ENCODE measurements around the gene GSG1L. TPM values are rescaled to one million over a fixed set of nuclear protein-coding genes. Genes with fewer than 3 reads are reported as not detected.

GSG1L gene
- total and polyA plus RNA-seq, 9 of the 15 experiments (the other 6 are each of a cell fraction or from before 2014, with no cell fraction given), result not detected

DNA sequence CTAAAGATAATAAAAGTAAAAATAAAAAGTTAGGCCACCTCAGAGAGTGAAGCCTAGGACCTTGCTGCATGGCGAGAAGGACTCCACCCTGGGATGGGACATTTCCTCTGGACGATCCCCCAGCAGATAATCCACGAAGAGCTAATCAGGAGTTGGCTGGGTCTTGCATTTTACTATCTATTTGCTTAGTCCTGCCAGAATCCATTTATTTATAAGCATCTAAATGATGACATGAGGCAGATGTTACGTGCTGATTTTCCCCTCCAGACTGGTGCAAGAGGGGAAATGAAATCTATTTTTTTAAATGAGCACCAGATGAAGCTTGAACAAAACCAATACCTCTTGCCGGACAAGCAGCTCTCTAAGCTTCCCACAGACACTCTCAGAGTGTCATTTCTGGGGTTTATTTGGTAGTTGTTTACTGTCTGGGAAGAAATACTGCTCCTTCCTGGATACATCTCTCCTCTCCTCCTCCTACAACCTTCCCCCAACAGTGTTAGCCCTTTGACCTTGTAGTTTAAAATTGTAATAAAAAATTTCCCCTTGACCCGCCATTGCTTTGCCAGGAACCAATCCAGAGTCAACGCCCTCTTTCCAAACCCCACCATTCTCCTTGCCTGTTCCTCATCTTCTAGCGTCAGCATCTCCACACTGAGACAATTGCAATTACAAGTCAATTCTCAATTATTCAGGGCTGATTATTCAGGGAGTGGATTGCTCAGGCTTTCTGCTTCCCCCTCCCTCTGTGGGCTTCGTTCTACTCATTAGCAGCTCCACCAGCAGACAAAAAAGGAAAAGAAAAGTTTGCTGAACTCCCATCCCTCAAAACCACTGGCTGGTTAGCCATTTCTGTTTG lies 63.0 kb downstream of the GSG1L start:
- H3K4me3 ChIP-seq, result no peak overlapping the region
- intact Hi-C loops (cut with micrococcal nuclease) (no loop called here), in situ Hi-C loops (cut with MboI) (no loop called here)
- H3K4me1 ChIP-seq (replicated peaks in 1 of 2; ENCODE audit: control insufficient read depth in 2 of 2, insufficient read depth in 2 of 2, low read length in 2 of 2), result no peaks in the 10 kb centered on the region; a peak in 1 of 5 replicates
- DNase-seq (ENCODE audit: extremely low read depth in 1 of 4, low spot score in 3 of 4) (no peak), ATAC-seq (no peak), FAIRE-seq (no peak)
- WGBS (ENCODE audit: insufficient coverage, low coverage, missing lambda C conversion rate), result 3% methylated on average over 9 of the region's 9 CpGs
- POLR2A ChIA-PET, result interaction anchor here (0.8 kb wide), 2 partner anchors 14 to 19 kb away, joined by 3 to 5 read pairs; no protein-coding TSS in a partner anchor
- H3K27ac ChIP-seq (ENCODE audit: extremely low read depth, low read depth, low read length), result no peak overlapping the region
- BruUV-seq (replicated peaks), result no TSS peak
- no peak overlapping the region for H2AFZ ChIP-seq (ENCODE audit: low read depth, low read length)
- CTCF ChIA-PET (ENCODE audit: low intra/inter-chr PET ratio), result no interaction called here
- no peaks in the 10 kb centered on the region for H3K9me1 ChIP-seq (ENCODE audit: control insufficient read depth, insufficient read depth, low read length)
- no peaks in the 10 kb centered on the region for H3K36me3 ChIP-seq (ENCODE audit: control insufficient read depth, insufficient read depth, low read length)
- no peak overlapping the region for H3K9ac ChIP-seq (ENCODE audit: insufficient read depth in 1 of 2, low read depth in 2 of 2, low read length in 2 of 2)
- H3K4me2 ChIP-seq (ENCODE audit: insufficient read depth, low read length), result no peak overlapping the region
- peaks cover under 1 to 18% of the 10 kb centered on the region in 2 experiments; a peak in 2 of 5 replicates for H3K27me3 ChIP-seq (ENCODE audit: control insufficient read depth in 2 of 2, insufficient read depth in 2 of 2, low read length in 2 of 2)
- H4K20me1 ChIP-seq (replicated peaks; ENCODE audit: control insufficient read depth, insufficient read depth, low read length), result no peaks in the 10 kb centered on the region
- H3K9me3 ChIP-seq (replicated peaks; ENCODE audit: control insufficient read depth, insufficient read depth, low read depth, low read length), result no peaks in the 10 kb centered on the region
- H3K79me2 ChIP-seq (ENCODE audit: control insufficient read depth, insufficient read depth, low read length), result no peaks in the 10 kb centered on the region
- no peak for TF ChIP-seq PRPF4 (IDR thresholded peaks at IDR 0.05; ENCODE audit: insufficient read depth, low read depth, low read length, poor library complexity, severe bottlenecking)
- no peak for TF ChIP-seq FOS (IDR thresholded peaks at IDR 0.05; ENCODE audit: extremely low read depth, insufficient read length)
- TF ChIP-seq, protein P1, sequence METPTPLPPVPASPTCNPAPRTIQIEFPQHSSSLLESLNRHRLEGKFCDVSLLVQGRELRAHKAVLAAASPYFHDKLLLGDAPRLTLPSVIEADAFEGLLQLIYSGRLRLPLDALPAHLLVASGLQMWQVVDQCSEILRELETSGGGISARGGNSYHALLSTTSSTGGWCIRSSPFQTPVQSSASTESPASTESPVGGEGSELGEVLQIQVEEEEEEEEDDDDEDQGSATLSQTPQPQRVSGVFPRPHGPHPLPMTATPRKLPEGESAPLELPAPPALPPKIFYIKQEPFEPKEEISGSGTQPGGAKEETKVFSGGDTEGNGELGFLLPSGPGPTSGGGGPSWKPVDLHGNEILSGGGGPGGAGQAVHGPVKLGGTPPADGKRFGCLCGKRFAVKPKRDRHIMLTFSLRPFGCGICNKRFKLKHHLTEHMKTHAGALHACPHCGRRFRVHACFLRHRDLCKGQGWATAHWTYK (CRISPR knock-in tag; IDR thresholded peaks at IDR 0.05), result no peak
- no peak for TF ChIP-seq MAFK (IDR thresholded peaks at IDR 0.05; ENCODE audit: low read length)
- TF ChIP-seq ASH1L (IDR thresholded peaks at IDR 0.05; ENCODE audit: borderline replicate concordance, low read depth, partially characterized antibody), result no peak
- TF ChIP-seq ZNF124 (CRISPR knock-in tag; IDR thresholded peaks at IDR 0.05), result no peak
- TF ChIP-seq HMG20A (CRISPR knock-in tag; conservative IDR thresholded peaks at IDR 0.05), result no peak
- no peak for TF ChIP-seq ARID2 (IDR thresholded peaks at IDR 0.05)
- TF ChIP-seq, protein P2, sequence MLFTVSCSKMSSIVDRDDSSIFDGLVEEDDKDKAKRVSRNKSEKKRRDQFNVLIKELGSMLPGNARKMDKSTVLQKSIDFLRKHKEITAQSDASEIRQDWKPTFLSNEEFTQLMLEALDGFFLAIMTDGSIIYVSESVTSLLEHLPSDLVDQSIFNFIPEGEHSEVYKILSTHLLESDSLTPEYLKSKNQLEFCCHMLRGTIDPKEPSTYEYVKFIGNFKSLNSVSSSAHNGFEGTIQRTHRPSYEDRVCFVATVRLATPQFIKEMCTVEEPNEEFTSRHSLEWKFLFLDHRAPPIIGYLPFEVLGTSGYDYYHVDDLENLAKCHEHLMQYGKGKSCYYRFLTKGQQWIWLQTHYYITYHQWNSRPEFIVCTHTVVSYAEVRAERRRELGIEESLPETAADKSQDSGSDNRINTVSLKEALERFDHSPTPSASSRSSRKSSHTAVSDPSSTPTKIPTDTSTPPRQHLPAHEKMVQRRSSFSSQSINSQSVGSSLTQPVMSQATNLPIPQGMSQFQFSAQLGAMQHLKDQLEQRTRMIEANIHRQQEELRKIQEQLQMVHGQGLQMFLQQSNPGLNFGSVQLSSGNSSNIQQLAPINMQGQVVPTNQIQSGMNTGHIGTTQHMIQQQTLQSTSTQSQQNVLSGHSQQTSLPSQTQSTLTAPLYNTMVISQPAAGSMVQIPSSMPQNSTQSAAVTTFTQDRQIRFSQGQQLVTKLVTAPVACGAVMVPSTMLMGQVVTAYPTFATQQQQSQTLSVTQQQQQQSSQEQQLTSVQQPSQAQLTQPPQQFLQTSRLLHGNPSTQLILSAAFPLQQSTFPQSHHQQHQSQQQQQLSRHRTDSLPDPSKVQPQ (CRISPR knock-in tag; IDR thresholded peaks at IDR 0.05; ENCODE audit: borderline replicate concordance), result no peak
- no peak for TF ChIP-seq RB1 (IDR thresholded peaks at IDR 0.05; ENCODE audit: low read depth)
- TF ChIP-seq SMARCB1 (IDR thresholded peaks at IDR 0.05; ENCODE audit: insufficient read length, low read depth), result no peak
- TF ChIP-seq, protein P3, sequence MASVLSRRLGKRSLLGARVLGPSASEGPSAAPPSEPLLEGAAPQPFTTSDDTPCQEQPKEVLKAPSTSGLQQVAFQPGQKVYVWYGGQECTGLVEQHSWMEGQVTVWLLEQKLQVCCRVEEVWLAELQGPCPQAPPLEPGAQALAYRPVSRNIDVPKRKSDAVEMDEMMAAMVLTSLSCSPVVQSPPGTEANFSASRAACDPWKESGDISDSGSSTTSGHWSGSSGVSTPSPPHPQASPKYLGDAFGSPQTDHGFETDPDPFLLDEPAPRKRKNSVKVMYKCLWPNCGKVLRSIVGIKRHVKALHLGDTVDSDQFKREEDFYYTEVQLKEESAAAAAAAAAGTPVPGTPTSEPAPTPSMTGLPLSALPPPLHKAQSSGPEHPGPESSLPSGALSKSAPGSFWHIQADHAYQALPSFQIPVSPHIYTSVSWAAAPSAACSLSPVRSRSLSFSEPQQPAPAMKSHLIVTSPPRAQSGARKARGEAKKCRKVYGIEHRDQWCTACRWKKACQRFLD (CRISPR knock-in tag; IDR thresholded peaks at IDR 0.05), result no peak
- TF ChIP-seq, protein P4, sequence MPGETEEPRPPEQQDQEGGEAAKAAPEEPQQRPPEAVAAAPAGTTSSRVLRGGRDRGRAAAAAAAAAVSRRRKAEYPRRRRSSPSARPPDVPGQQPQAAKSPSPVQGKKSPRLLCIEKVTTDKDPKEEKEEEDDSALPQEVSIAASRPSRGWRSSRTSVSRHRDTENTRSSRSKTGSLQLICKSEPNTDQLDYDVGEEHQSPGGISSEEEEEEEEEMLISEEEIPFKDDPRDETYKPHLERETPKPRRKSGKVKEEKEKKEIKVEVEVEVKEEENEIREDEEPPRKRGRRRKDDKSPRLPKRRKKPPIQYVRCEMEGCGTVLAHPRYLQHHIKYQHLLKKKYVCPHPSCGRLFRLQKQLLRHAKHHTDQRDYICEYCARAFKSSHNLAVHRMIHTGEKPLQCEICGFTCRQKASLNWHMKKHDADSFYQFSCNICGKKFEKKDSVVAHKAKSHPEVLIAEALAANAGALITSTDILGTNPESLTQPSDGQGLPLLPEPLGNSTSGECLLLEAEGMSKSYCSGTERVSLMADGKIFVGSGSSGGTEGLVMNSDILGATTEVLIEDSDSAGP (CRISPR knock-in tag; IDR thresholded peaks at IDR 0.05), result no peak
- no peak for TF ChIP-seq HIVEP1 (CRISPR knock-in tag; IDR thresholded peaks at IDR 0.05)
- no peak for TF ChIP-seq ZNF695 (CRISPR knock-in tag; IDR thresholded peaks at IDR 0.05)

Data from K562 (cell line).